ENCODE data around the gene ADK.
"Not testable (repeated sequence)": the region's sequence is repeated elsewhere in the genome, so short reads cannot be mapped to it uniquely, and the experiment has no call there.

ADK gene

GRCh38 chr10:74451127-74451829, 300.3 kb downstream of the ADK start:
- Histone ChIP-seq H3K4me2 (ENCODE audit: low read length) (no peak overlapping the region), H2AFZ (no peak overlapping the region), H3K36me3 (ENCODE audit: control insufficient read depth, insufficient read depth, low read length) (no peaks in the 10 kb centered on the region), H3K9me3 (ENCODE audit: control insufficient read depth, low read length) (no peaks in the 10 kb centered on the region), H3K79me2 (no peaks in the 10 kb centered on the region), H3K27me3 (ENCODE audit: control insufficient read depth, insufficient read depth, low read length) (no peaks in the 10 kb centered on the region), H3K4me3 (ENCODE audit: low read depth, low read length) (no peak overlapping the region), H3K4me1 (no peaks in the 10 kb centered on the region), H3K27ac (no peak overlapping the region), H3K9ac (no peak overlapping the region)
- TF ChIP-seq, protein P1, sequence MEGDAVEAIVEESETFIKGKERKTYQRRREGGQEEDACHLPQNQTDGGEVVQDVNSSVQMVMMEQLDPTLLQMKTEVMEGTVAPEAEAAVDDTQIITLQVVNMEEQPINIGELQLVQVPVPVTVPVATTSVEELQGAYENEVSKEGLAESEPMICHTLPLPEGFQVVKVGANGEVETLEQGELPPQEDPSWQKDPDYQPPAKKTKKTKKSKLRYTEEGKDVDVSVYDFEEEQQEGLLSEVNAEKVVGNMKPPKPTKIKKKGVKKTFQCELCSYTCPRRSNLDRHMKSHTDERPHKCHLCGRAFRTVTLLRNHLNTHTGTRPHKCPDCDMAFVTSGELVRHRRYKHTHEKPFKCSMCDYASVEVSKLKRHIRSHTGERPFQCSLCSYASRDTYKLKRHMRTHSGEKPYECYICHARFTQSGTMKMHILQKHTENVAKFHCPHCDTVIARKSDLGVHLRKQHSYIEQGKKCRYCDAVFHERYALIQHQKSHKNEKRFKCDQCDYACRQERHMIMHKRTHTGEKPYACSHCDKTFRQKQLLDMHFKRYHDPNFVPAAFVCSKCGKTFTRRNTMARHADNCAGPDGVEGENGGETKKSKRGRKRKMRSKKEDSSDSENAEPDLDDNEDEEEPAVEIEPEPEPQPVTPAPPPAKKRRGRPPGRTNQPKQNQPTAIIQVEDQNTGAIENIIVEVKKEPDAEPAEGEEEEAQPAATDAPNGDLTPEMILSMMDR (IDR thresholded peaks at IDR 0.05), result no peak

DNA sequence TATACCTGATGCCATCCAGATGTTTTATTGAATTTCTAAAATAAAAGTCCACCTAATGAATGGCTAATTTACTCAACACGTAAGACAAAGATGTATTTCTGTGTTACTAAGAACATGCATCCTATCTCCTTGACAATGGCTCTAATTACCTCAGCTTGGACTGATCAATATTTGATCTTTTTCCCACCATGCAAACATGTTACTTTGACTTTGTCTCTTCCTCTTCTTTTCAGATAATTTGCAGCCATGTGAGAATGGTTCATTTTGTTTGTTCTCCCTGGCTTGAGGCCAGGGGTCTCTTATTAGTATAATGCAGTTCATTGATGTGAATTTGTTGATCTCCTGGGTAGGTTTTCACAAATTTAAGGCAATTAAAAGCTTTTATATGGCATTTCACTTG, 302.1 kb downstream of the ADK start:
- Histone ChIP-seq H3K9ac (no peak overlapping the region), H3K4me2 (ENCODE audit: low read length) (no peak overlapping the region), H3K79me2 (no peaks in the 10 kb centered on the region), H3K9me3 (ENCODE audit: control insufficient read depth, low read length) (no peaks in the 10 kb centered on the region), H3K4me3 (ENCODE audit: low read depth, low read length) (no peak overlapping the region), H3K4me1 (no peaks in the 10 kb centered on the region), H3K36me3 (ENCODE audit: control insufficient read depth, insufficient read depth, low read length) (no peaks in the 10 kb centered on the region), H3K27ac (no peak overlapping the region), H2AFZ (no peak overlapping the region), H3K27me3 (ENCODE audit: control insufficient read depth, insufficient read depth, low read length) (no peaks in the 10 kb centered on the region)
- TF ChIP-seq, protein P1 (IDR thresholded peaks at IDR 0.05), result no peak

GRCh38 chr10:74457478-74457877, 306.5 kb downstream of the ADK start:
- not testable (repeated sequence) for H3K4me1 ChIP-seq; H3K9ac ChIP-seq; H3K27ac ChIP-seq; H2AFZ ChIP-seq; H3K27me3 ChIP-seq (ENCODE audit: control insufficient read depth, insufficient read depth, low read length); H3K9me3 ChIP-seq (ENCODE audit: control insufficient read depth, low read length); H3K79me2 ChIP-seq; H3K4me3 ChIP-seq (ENCODE audit: low read depth, low read length); H3K36me3 ChIP-seq (ENCODE audit: control insufficient read depth, insufficient read depth, low read length); H3K4me2 ChIP-seq (ENCODE audit: low read length)

- H3K36me3 ChIP-seq (ENCODE audit: control insufficient read depth, insufficient read depth, low read length), result no peaks in the 10 kb centered on the region
- no peaks in the 10 kb centered on the region for H3K27me3 ChIP-seq (ENCODE audit: control insufficient read depth, insufficient read depth, low read length)
- H3K4me2 ChIP-seq (ENCODE audit: low read length), result no peak overlapping the region
- H3K9ac ChIP-seq, result no peak overlapping the region
- H3K4me1 ChIP-seq, result no peaks in the 10 kb centered on the region
- H3K79me2 ChIP-seq, result no peaks in the 10 kb centered on the region
- no peak overlapping the region for H2AFZ ChIP-seq
- H3K4me3 ChIP-seq (ENCODE audit: low read depth, low read length), result no peak overlapping the region
- H3K9me3 ChIP-seq (ENCODE audit: control insufficient read depth, low read length), result no peaks in the 10 kb centered on the region
- TF ChIP-seq, protein P1 (IDR thresholded peaks at IDR 0.05), result no peak
- H3K27ac ChIP-seq, result no peak overlapping the region
Observed at GRCh38 chr10:74460812-74461211, 309.8 kb downstream of the ADK start.

GRCh38 chr10:74474022-74474713, 323.1 kb downstream of the ADK start:
- H3K27me3 ChIP-seq (ENCODE audit: control insufficient read depth, insufficient read depth, low read length), result no peaks in the 10 kb centered on the region
- no peak overlapping the region for H3K27ac ChIP-seq
- no peaks in the 10 kb centered on the region for H3K36me3 ChIP-seq (ENCODE audit: control insufficient read depth, insufficient read depth, low read length)

GRCh38 chr10:74476162-74476706, 325.2 kb downstream of the ADK start:
- H3K4me2 ChIP-seq (ENCODE audit: low read length); H3K27ac ChIP-seq; H3K4me1 ChIP-seq; H3K36me3 ChIP-seq (ENCODE audit: control insufficient read depth, insufficient read depth, low read length); H3K27me3 ChIP-seq (ENCODE audit: control insufficient read depth, insufficient read depth, low read length); H3K9me3 ChIP-seq (ENCODE audit: control insufficient read depth, low read length); H3K4me3 ChIP-seq (ENCODE audit: low read depth, low read length); H2AFZ ChIP-seq; H3K9ac ChIP-seq; H3K79me2 ChIP-seq: not testable (repeated sequence)

More at GRCh38 chr10:74474022-74474713, 323.1 kb downstream of the ADK start:
- Histone ChIP-seq H3K4me3 (ENCODE audit: low read depth, low read length) (no peak overlapping the region), H3K4me2 (ENCODE audit: low read length) (no peak overlapping the region), H2AFZ (no peak overlapping the region), H3K9ac (no peak overlapping the region), H3K79me2 (no peaks in the 10 kb centered on the region), H3K9me3 (ENCODE audit: control insufficient read depth, low read length) (no peaks in the 10 kb centered on the region), H3K4me1 (no peaks in the 10 kb centered on the region)
- TF ChIP-seq, protein P1 (IDR thresholded peaks at IDR 0.05), result no peak

All from parathyroid adenoma (tissue), 2 donors.